Measurements from ENCODE around the gene CACNA2D1. TPM values are rescaled to one million over a fixed set of nuclear protein-coding genes. Genes with fewer than 3 reads are reported as not detected.

CACNA2D1 gene
- total RNA-seq, 4 donors from 2014 or later, result 34.4 to 128 (median 67.9) TPM

GRCh38 chr7:82419200-82419599 is 24.4 kb downstream of the CACNA2D1 start:
- Histone ChIP-seq H3K4me1 (no peaks in the 10 kb centered on the region), H3K36me3 (no peaks in the 10 kb centered on the region), H3K27me3 (no peaks in the 10 kb centered on the region), H3K27ac (no peak overlapping the region), H3K4me3 (replicated peaks in 1 of 3) (no peak overlapping the region), H3K9me3 (no peaks in the 10 kb centered on the region)
- WGBS, 2 donors, result 69 to 100% methylated on average over 1 of the region's 1 CpG
- peak; percentile 8 to 18 for DNase-seq
- TF ChIP-seq POLR2A (IDR thresholded peaks at IDR 0.05) (no peak), CTCF (IDR thresholded peaks at IDR 0.05) (no peak)
- intact Hi-C loops (cut with DNase I), result no loop called here

DNA sequence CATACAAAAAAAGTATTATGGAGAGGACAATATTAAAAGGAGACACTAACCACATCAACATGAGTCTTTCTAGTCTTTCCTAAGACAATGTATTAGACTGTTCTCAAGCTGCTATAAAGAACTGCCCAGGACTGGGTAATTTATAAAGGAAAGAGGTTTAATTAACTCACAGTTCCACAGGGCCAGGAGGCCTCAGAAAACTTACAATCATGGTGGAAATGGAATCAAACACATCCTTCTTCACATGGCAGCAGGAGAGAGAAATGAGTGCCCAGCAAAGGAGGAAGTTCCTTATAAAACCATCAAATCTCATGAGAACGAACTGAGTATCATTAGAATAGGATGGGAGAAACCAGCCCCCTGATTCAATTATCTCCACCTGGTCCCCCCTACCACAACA is 25.7 kb downstream of the CACNA2D1 start:
- intact Hi-C loops (cut with DNase I), result no loop called here
- TF ChIP-seq POLR2A (IDR thresholded peaks at IDR 0.05) (no peak), CTCF (IDR thresholded peaks at IDR 0.05) (no peak)
- H3K27ac ChIP-seq, result no peak overlapping the region
- peaks cover 0 to 3% of the 10 kb centered on the region in 2 donors for H3K4me1 ChIP-seq
- H3K4me3 ChIP-seq (replicated peaks in 1 of 3), result no peak overlapping the region
- 95 to 96% methylated on average over 1 of the region's 1 CpG for WGBS, 2 donors
- no peaks in the 10 kb centered on the region for H3K36me3 ChIP-seq
- no peaks in the 10 kb centered on the region for H3K9me3 ChIP-seq
- no peak for DNase-seq
- no peaks in the 10 kb centered on the region for H3K27me3 ChIP-seq

GRCh38 chr7:82416402-82416801 is 27.2 kb downstream of the CACNA2D1 start:
- WGBS, 2 donors, result 93 to 100% methylated on average over 1 of the region's 1 CpG
- no peak for TF ChIP-seq POLR2A (IDR thresholded peaks at IDR 0.05)
- TF ChIP-seq CTCF (IDR thresholded peaks at IDR 0.05), result no peak
- H3K27ac ChIP-seq, result no peak overlapping the region
- H3K36me3 ChIP-seq, result no peaks in the 10 kb centered on the region
- DNase-seq, result no peak
- no peaks in the 10 kb centered on the region for H3K27me3 ChIP-seq
- H3K9me3 ChIP-seq, result no peaks in the 10 kb centered on the region
- peaks cover 0 to 3% of the 10 kb centered on the region in 2 donors for H3K4me1 ChIP-seq
- intact Hi-C loops (cut with DNase I), result no loop called here
- no peak overlapping the region for H3K4me3 ChIP-seq (replicated peaks in 1 of 3)

DNA sequence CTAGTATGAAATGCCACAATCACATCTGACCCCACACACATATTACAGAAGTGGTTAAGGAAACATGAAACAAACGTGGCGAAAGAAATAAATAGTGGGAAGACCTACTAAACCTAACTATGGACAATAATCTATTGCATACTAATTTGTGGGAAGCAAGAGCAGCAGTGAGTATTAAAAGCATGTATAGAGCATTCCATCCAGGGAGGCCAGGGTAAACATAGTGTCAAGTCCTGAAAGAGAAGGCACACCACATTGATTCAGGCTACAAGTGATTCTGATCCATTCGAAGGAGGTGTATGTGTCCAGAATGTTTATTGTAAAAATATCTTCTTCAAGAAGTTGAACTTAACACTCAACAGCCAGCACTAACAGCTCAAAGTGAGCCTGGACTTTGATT is 29.2 kb downstream of the CACNA2D1 start:
- H3K4me1 ChIP-seq, result peaks cover 0 to 3% of the 10 kb centered on the region in 2 donors
- WGBS, 2 donors, result 83 to 84% methylated on average over 3 of the region's 3 CpGs
- TF ChIP-seq POLR2A (IDR thresholded peaks at IDR 0.05), result no peak
- no peak for TF ChIP-seq CTCF (IDR thresholded peaks at IDR 0.05)
- H3K27me3 ChIP-seq, result no peaks in the 10 kb centered on the region
- DNase-seq, result no peak
- H3K27ac ChIP-seq, result no peak overlapping the region
- intact Hi-C loops (cut with DNase I), result no loop called here
- no peaks in the 10 kb centered on the region for H3K36me3 ChIP-seq
- no peaks in the 10 kb centered on the region for H3K9me3 ChIP-seq
- H3K4me3 ChIP-seq (replicated peaks in 1 of 3), result no peak overlapping the region

DNA sequence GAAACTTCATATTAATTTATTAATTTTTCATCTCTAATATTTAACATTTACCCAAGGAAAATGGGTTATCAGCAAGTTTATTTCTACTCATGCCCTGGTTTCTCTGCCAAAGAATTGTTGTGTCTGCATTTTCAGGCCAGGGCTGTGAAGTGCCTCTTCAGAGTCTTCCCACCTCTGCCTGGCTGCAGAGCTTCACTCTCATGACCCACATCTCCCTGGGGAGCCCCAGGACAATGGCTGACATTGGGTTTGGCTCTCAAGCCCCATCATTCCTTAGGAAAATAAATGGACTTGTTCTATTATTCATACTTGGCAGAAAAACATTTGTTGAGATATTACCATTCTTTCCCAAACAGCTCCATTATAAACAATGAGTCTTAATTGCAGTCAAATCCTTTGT is 30.3 kb downstream of the CACNA2D1 start:
- peak; percentile 63 to 65 for DNase-seq
- H3K27ac ChIP-seq, result no peak overlapping the region
- intact Hi-C loops (cut with DNase I), result no loop called here
- no peak overlapping the region for H3K4me3 ChIP-seq (replicated peaks in 1 of 3)
- peaks cover 0 to 3% of the 10 kb centered on the region in 2 donors for H3K4me1 ChIP-seq
- H3K27me3 ChIP-seq, result no peaks in the 10 kb centered on the region
- H3K36me3 ChIP-seq, result no peaks in the 10 kb centered on the region
- no peaks in the 10 kb centered on the region for H3K9me3 ChIP-seq
- TF ChIP-seq CTCF (IDR thresholded peaks at IDR 0.05) (no peak), POLR2A (IDR thresholded peaks at IDR 0.05) (no peak)
